ENCODE results near the gene ZMAT2. TPM values are rescaled to one million over a fixed set of nuclear protein-coding genes. Genes with fewer than 3 reads are reported as not detected.

ZMAT2 gene
- 37.2 and 37.7 TPM in 2 replicates for total RNA-seq

DNA sequence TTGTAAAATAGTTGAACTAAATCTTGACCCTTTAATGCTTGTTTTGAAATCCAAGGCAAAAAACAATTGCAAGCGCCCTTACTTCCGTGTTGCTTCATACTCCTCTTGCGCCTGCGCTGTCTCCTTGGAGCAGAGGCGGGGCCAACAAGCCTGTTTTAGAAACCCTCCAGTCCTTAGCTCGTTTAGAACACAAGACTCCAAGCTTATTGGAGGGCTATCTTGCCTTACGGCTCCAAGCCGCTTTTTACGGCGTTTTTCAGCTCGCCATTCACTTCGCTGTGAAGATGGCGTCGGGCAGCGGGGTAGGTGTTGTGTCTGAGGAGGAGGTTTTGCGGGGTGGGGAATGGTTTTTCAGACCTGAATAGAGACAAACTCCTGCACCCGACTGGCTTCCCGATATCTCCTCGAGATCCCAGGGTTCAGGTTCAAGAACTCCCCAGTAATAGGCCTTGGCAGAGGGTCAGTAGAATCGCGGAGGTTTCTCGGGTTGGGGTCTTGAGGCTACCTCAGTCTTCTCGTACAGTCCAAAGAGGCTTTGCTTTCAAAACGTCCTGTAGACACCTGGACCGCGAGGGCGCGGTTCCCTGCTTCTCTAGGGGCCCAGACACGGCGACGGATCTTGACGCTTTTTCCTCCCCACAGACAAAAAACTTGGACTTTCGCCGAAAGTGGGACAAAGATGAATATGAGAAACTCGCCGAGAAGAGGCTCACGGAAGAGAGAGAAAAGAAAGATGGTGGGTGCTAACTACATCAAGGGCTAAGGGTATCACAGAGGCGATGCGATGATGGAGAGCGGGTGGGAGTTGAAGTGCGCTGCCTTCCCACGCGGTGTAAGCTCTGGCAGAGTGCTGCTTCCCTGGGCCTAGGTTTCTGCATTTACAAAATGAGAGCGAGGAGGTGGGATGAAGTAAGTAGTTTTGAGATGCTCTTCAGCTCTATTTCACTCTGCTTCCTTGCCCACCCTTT is at the start of gene ZMAT2:
TSS of gene ZMAT2 (plus strand) at position 271 of the 968 bp plus-strand sequence. CDS start at position 285, 14 bp downstream.

DNA sequence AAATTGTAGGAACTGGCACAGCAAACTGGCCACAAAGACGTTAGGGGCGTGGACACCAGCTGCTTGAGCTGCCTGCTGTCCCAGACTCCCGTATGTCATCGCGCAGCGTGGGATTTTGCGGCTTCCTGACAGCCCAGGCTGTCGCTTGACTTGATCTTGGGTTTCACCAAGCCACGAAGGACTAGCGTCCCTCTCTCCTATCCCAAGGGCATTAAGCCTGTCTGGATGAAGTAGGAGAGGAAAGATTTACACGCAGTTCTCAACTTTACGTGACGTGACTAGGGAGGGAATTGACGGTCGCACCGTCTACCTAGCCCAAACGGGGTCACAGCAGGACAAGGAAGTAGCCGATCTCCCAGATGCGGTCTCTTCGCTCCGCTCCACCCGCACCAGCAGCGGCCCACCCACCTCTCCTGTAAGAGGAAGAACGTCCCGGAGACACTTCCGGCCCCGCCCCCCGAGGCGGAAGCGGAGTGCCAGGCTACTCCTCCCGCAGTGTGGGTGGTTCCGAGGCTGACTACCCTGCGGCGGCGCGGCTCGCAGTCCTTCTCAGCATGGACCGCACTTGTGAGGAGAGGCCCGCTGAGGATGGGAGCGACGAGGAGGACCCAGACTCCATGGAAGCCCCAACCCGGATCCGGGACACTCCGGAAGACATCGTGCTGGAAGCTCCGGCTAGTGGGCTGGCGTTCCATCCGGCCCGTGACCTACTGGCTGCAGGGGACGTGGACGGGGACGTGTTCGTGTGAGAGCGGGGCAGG is 35.7 kb upstream of the ZMAT2 start, which contains the start of gene WDR55:
TSS of gene WDR55 (plus strand) at position 546 of the 761 bp plus-strand sequence. CDS start at position 555, 9 bp downstream.

GRCh38 chr5:140673187-140673976 is 26.9 kb upstream of the ZMAT2 start, which contains the start of gene DND1:
DND1 (minus strand) TSS chr5:140673576; CDS start chr5:140673542, 34 bp downstream.

DNA sequence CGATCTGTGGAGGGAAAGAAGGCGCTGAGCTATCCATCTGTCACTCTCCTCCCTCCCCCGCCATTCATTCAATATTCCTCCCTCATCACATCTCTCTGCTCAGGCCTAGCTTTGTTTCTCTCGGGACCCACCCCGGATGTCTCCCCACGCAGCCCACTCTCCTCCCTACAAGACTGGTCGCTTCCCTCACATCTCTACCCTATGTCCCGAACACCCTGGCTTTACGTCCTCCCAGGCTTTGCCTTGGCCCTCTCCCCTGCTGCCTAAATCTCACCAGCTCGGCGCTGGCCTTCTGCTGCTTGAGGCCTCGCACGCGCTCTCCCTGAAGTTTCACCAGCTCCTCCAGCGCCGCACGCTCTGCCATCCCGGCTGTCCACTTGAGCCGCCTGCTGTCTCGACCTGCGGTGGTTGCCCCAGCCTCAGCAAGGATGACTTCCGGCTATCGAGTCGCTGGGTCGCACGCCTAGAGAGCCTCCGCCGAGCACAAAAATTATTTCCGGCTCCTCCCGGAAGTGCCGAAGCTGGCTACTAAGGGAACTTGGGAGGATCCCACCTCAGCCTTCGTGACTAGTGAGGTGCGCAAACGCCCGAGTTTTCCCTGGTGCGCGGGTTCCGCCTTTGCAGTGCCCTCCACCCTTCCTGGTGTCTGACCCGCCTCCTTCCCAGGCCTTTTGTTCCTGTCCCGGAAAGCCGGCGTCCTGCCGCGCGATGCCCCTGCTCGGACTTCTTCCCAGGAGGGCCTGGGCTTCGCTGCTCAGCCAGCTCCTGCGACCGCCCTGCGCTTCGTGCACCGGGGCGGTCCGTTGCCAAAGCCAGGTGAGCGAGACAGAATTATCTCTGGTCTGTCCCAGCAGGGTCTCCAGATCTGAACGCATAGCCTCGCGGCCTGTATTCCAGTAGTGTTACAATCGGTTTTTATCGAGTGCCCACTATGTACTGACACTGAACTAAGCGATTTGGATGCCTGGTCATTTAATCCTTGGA is 9.0 kb upstream of the ZMAT2 start, which contains the start of the genes HARS1 and HARS2:
TSS of gene HARS1 (minus strand) at position 430 of the 984 bp plus-strand sequence. CDS start at position 364, 66 bp downstream.
TSS of gene HARS2 (plus strand) at position 515 of the 984 bp plus-strand sequence. CDS start at position 709, 194 bp downstream.

Other genes starting within 250 kb of the ZMAT2 start
- gene EIF4EBP3, start 152.8 kb upstream of the ZMAT2 start, total RNA-seq, result 0.53 and 3.5 TPM in 2 replicates
- gene SRA1, start 143.0 kb upstream of the ZMAT2 start, total RNA-seq, result 50.2 and 66.6 TPM in 2 replicates
- 6.0 and 12.7 TPM in 2 replicates for gene APBB3, start 135.8 kb upstream of the ZMAT2 start, total RNA-seq
- 32.8 and 38.3 TPM in 2 replicates for gene SLC35A4, start 135.6 kb upstream of the ZMAT2 start, total RNA-seq
- gene CD14, start 67.3 kb upstream of the ZMAT2 start, total RNA-seq, result 0.18 TPM in 1 of 2 replicates, not detected in the other
- 42.1 and 44.5 TPM in 2 replicates for gene TMCO6, start 61.0 kb upstream of the ZMAT2 start, total RNA-seq
- gene NDUFA2, start 52.8 kb upstream of the ZMAT2 start, total RNA-seq, result 55.4 and 63.6 TPM in 2 replicates
- 71.5 and 105 TPM in 2 replicates for gene IK, start 52.6 kb upstream of the ZMAT2 start, total RNA-seq
- gene WDR55, start 35.5 kb upstream of the ZMAT2 start, total RNA-seq, result 23.9 and 40.4 TPM in 2 replicates
- 0.18 and 0.29 TPM in 2 replicates for gene DND1, start 26.9 kb upstream of the ZMAT2 start, total RNA-seq
- 103 TPM in 2 replicates for gene HARS1, start 9.1 kb upstream of the ZMAT2 start, total RNA-seq
- 29.7 and 33.5 TPM in 2 replicates for gene HARS2, start 9.0 kb upstream of the ZMAT2 start, total RNA-seq
- not detected in 2 replicates for gene PCDHA1, start 85.7 kb downstream of the ZMAT2 start, total RNA-seq
- not detected in 2 replicates for gene PCDHA2, start 94.4 kb downstream of the ZMAT2 start, total RNA-seq
- 0.18 and 0.58 TPM in 2 replicates for gene PCDHA3, start 100.6 kb downstream of the ZMAT2 start, total RNA-seq
- 0.35 TPM in 1 of 2 replicates, not detected in the other for gene PCDHA4, start 106.6 kb downstream of the ZMAT2 start, total RNA-seq
- not detected in 2 replicates for gene PCDHA5, start 121.2 kb downstream of the ZMAT2 start, total RNA-seq
- gene PCDHA6, start 127.5 kb downstream of the ZMAT2 start, total RNA-seq, result under 0.01 TPM in 1 of 2 replicates, not detected in the other
- gene PCDHA7, start 133.8 kb downstream of the ZMAT2 start, total RNA-seq, result 0.71 TPM in 1 of 2 replicates, not detected in the other
- gene PCDHA8, start 140.7 kb downstream of the ZMAT2 start, total RNA-seq, result not detected in 2 replicates
- gene PCDHA9, start 147.9 kb downstream of the ZMAT2 start, total RNA-seq, result not detected in 2 replicates
- gene PCDHA10, start 155.4 kb downstream of the ZMAT2 start, total RNA-seq, result not detected in 2 replicates
- gene PCDHA11, start 168.5 kb downstream of the ZMAT2 start, total RNA-seq, result not detected in 2 replicates
- gene PCDHA12, start 174.9 kb downstream of the ZMAT2 start, total RNA-seq, result not detected in 2 replicates
- not detected in 2 replicates for gene PCDHA13, start 181.7 kb downstream of the ZMAT2 start, total RNA-seq
- not detected in 2 replicates for gene PCDHAC1, start 225.9 kb downstream of the ZMAT2 start, total RNA-seq

Measured in myometrial cell (primary cell).